ENCODE data around the gene SPATA31E1. TPM values are rescaled to one million over a fixed set of nuclear protein-coding genes. Genes with fewer than 3 reads are reported as not detected.
"Not testable (repeated sequence)": the region's sequence is repeated elsewhere in the genome, so short reads cannot be mapped to it uniquely, and the experiment has no call there.

SPATA31E1 gene
- total RNA-seq, 2 experiments from 2014 or later: not detected

GRCh38 chr9:87924851-87925250 lies 42.2 kb downstream of the SPATA31E1 start:
- H3K9me3 Mint-ChIP-seq; H3K36me3 Mint-ChIP-seq; H3K4me3 Mint-ChIP-seq; H3K4me1 Mint-ChIP-seq (ENCODE audit: low read depth); DNase-seq; POLR2A ChIA-PET; intact Hi-C loops (cut with micrococcal nuclease); H3K27ac Mint-ChIP-seq; CTCF ChIA-PET; H3K27me3 Mint-ChIP-seq: not testable (repeated sequence)

- H3K27ac Mint-ChIP-seq; H3K27me3 Mint-ChIP-seq; DNase-seq; H3K4me3 Mint-ChIP-seq; H3K9me3 Mint-ChIP-seq; intact Hi-C loops (cut with micrococcal nuclease); H3K4me1 Mint-ChIP-seq (ENCODE audit: low read depth); CTCF ChIA-PET; H3K36me3 Mint-ChIP-seq; POLR2A ChIA-PET: not testable (repeated sequence)
Observed at GRCh38 chr9:87929152-87929551, 46.5 kb downstream of the SPATA31E1 start.

- CTCF ChIA-PET; H3K4me1 Mint-ChIP-seq (ENCODE audit: low read depth); H3K27ac Mint-ChIP-seq; H3K36me3 Mint-ChIP-seq; H3K27me3 Mint-ChIP-seq; intact Hi-C loops (cut with micrococcal nuclease); H3K4me3 Mint-ChIP-seq; H3K9me3 Mint-ChIP-seq; POLR2A ChIA-PET; DNase-seq: not testable (repeated sequence)
Observed at GRCh38 chr9:87934444-87934843, 51.8 kb downstream of the SPATA31E1 start.

- CTCF ChIA-PET; POLR2A ChIA-PET; DNase-seq; H3K9me3 Mint-ChIP-seq; H3K4me3 Mint-ChIP-seq; H3K27me3 Mint-ChIP-seq; H3K4me1 Mint-ChIP-seq (ENCODE audit: low read depth); H3K36me3 Mint-ChIP-seq; intact Hi-C loops (cut with micrococcal nuclease); H3K27ac Mint-ChIP-seq: not testable (repeated sequence)
Observed at GRCh38 chr9:87937352-87937751, 54.7 kb downstream of the SPATA31E1 start.

GRCh38 chr9:87937918-87938317 lies 55.2 kb downstream of the SPATA31E1 start:
- H3K27me3 Mint-ChIP-seq; H3K27ac Mint-ChIP-seq; H3K36me3 Mint-ChIP-seq; CTCF ChIA-PET; H3K9me3 Mint-ChIP-seq; DNase-seq; POLR2A ChIA-PET; intact Hi-C loops (cut with micrococcal nuclease); H3K4me3 Mint-ChIP-seq; H3K4me1 Mint-ChIP-seq (ENCODE audit: low read depth): not testable (repeated sequence)

- H3K27me3 Mint-ChIP-seq; H3K27ac Mint-ChIP-seq; CTCF ChIA-PET; H3K4me3 Mint-ChIP-seq; intact Hi-C loops (cut with micrococcal nuclease); H3K36me3 Mint-ChIP-seq; DNase-seq; POLR2A ChIA-PET; H3K4me1 Mint-ChIP-seq (ENCODE audit: low read depth); H3K9me3 Mint-ChIP-seq: not testable (repeated sequence)
Observed at GRCh38 chr9:87938336-87938735, 55.7 kb downstream of the SPATA31E1 start.

Other genes starting within 250 kb of the SPATA31E1 start
- gene CTSL, start 156.8 kb upstream of the SPATA31E1 start, total RNA-seq: 10 to 100 TPM; 26.1 to 33.7 TPM
- not detected for gene SPATA31C1, start 35.1 kb downstream of the SPATA31E1 start, total RNA-seq
- gene CDK20, start 91.7 kb downstream of the SPATA31E1 start, total RNA-seq: 1 to 10 TPM; 1.5 to 2.6 TPM

Measured in activated CD4-positive, alpha-beta memory T cell treated with anti-CD3 and anti-CD28 coated beads for 36 hours (primary cell).